NCI-H2227 treated with DMSO at 0.1 percent for 48 hours (cell line): ENCODE data around the gene RBM39.
"Not testable (repeated sequence)": the region's sequence is repeated elsewhere in the genome, so short reads cannot be mapped to it uniquely, and the experiment has no call there.

Source experiments
- DNase-seq: peaks from one replicate; lab custom pipeline; 2025; lab: John Stamatoyannopoulos, UW

The RBM39 gene

GRCh38 chr20:35706591-35707529 lies 35.2 kb downstream of the RBM39 start:
- DNase-seq = not testable (repeated sequence)

- DNase-seq = not testable (repeated sequence)
These were observed 36.2 kb downstream of the RBM39 start for GRCh38 chr20:35705894-35706293.

GRCh38 chr20:35704514-35705261 lies 37.4 kb downstream of the RBM39 start:
- DNase-seq = no peak

- no peak for DNase-seq
These were observed 39.0 kb downstream of the RBM39 start for GRCh38 chr20:35702824-35703695.

- no peak for DNase-seq
These were observed 39.8 kb downstream of the RBM39 start for GRCh38 chr20:35702051-35702823.

GRCh38 chr20:35700625-35701148 lies 41.4 kb downstream of the RBM39 start:
- no peak for DNase-seq

- DNase-seq = no peak
These were observed 42.0 kb downstream of the RBM39 start for GRCh38 chr20:35699957-35700624.

- DNase-seq = peak; percentile 85
These were observed 42.7 kb downstream of the RBM39 start, which contains the start of the genes NFS1 and ROMO1 for GRCh38 chr20:35699127-35699956. TSS of gene NFS1 (minus strand) at chr20:35699352. CDS start at chr20:35699288, 64 bp downstream. TSS of gene ROMO1 (plus strand) at chr20:35699405. CDS start at chr20:35699633, 228 bp downstream.

GRCh38 chr20:35698298-35699126 lies 43.5 kb downstream of the RBM39 start:
- DNase-seq = peak; percentile 13

- no peak for DNase-seq
These were observed 44.3 kb downstream of the RBM39 start for GRCh38 chr20:35697696-35698297.

GRCh38 chr20:35695978-35696377 lies 46.1 kb downstream of the RBM39 start:
- no peak for DNase-seq

GRCh38 chr20:35695245-35695749 lies 46.8 kb downstream of the RBM39 start:
- DNase-seq = no peak

- DNase-seq = no peak
These were observed 51.8 kb downstream of the RBM39 start for GRCh38 chr20:35690265-35690664.

GRCh38 chr20:35686872-35687271 lies 55.2 kb downstream of the RBM39 start:
- not testable (repeated sequence) for DNase-seq

- DNase-seq = not testable (repeated sequence)
These were observed 56.7 kb downstream of the RBM39 start for GRCh38 chr20:35685368-35685767.

- no peak for DNase-seq
These were observed 60.1 kb downstream of the RBM39 start for GRCh38 chr20:35681960-35682359.

- DNase-seq = no peak
These were observed 61.4 kb downstream of the RBM39 start for GRCh38 chr20:35680452-35681183.
